ENCODE data around the gene TCP11L1.
A peak's percentile ranks its signal among the peaks of the same experiment; 100 is the strongest.
"Not testable (repeated sequence)": the region's sequence is repeated elsewhere in the genome, so short reads cannot be mapped to it uniquely, and the experiment has no call there.

The TCP11L1 gene

GRCh38 chr11:33068611-33069340, 29.4 kb downstream of the TCP11L1 start:
- Mint-ChIP-seq H3K4me1 (ENCODE audit: low read depth) (peaks cover 19% of the 10 kb centered on the region), H3K4me3 (no peak overlapping the region), H3K9me3 (no peaks in the 10 kb centered on the region), H3K27ac (no peak overlapping the region), H3K27me3 (no peaks in the 10 kb centered on the region), H3K36me3 (ENCODE audit: low read depth) (peaks cover 49% of the 10 kb centered on the region)

GRCh38 chr11:33072465-33072864, 33.1 kb downstream of the TCP11L1 start:
- H3K4me1 Mint-ChIP-seq (ENCODE audit: low read depth) = no peaks in the 10 kb centered on the region
- H3K27me3 Mint-ChIP-seq = no peaks in the 10 kb centered on the region
- no peaks in the 10 kb centered on the region for H3K9me3 Mint-ChIP-seq
- H3K36me3 Mint-ChIP-seq (ENCODE audit: low read depth) = peaks cover 59% of the 10 kb centered on the region
- no peak overlapping the region for H3K27ac Mint-ChIP-seq
- no peak overlapping the region for H3K4me3 Mint-ChIP-seq

GRCh38 chr11:33083918-33084317, 44.5 kb downstream of the TCP11L1 start:
- H3K36me3 Mint-ChIP-seq (ENCODE audit: low read depth) = peaks cover 50% of the 10 kb centered on the region
- H3K4me3 Mint-ChIP-seq = no peak overlapping the region
- no peaks in the 10 kb centered on the region for H3K4me1 Mint-ChIP-seq (ENCODE audit: low read depth)
- no peaks in the 10 kb centered on the region for H3K9me3 Mint-ChIP-seq
- H3K27me3 Mint-ChIP-seq = no peaks in the 10 kb centered on the region
- H3K27ac Mint-ChIP-seq = no peak overlapping the region

- Mint-ChIP-seq H3K4me3 (no peak overlapping the region), H3K27ac (peak overlapping the region; percentile 4), H3K9me3 (no peaks in the 10 kb centered on the region), H3K4me1 (ENCODE audit: low read depth) (no peaks in the 10 kb centered on the region), H3K27me3 (no peaks in the 10 kb centered on the region), H3K36me3 (ENCODE audit: low read depth) (peaks cover 59% of the 10 kb centered on the region)
These were observed 46.6 kb downstream of the TCP11L1 start for GRCh38 chr11:33086017-33086416.

GRCh38 chr11:33089776-33090175, 50.4 kb downstream of the TCP11L1 start:
- peaks cover 58% of the 10 kb centered on the region for H3K36me3 Mint-ChIP-seq (ENCODE audit: low read depth)
- H3K9me3 Mint-ChIP-seq = no peaks in the 10 kb centered on the region
- no peaks in the 10 kb centered on the region for H3K27me3 Mint-ChIP-seq
- H3K4me1 Mint-ChIP-seq (ENCODE audit: low read depth) = no peaks in the 10 kb centered on the region
- no peak overlapping the region for H3K27ac Mint-ChIP-seq
- no peak overlapping the region for H3K4me3 Mint-ChIP-seq

- Mint-ChIP-seq H3K27me3 (no peaks in the 10 kb centered on the region), H3K4me1 (ENCODE audit: low read depth) (no peaks in the 10 kb centered on the region), H3K9me3 (no peaks in the 10 kb centered on the region), H3K27ac (no peak overlapping the region), H3K4me3 (no peak overlapping the region), H3K36me3 (ENCODE audit: low read depth) (peaks cover 57% of the 10 kb centered on the region)
These were observed 54.8 kb downstream of the TCP11L1 start for GRCh38 chr11:33094157-33094556.

- Mint-ChIP-seq H3K27me3 (no peaks in the 10 kb centered on the region), H3K4me1 (ENCODE audit: low read depth) (no peaks in the 10 kb centered on the region)
These were observed 64.5 kb downstream of the TCP11L1 start for GRCh38 chr11:33103836-33104235.

GRCh38 chr11:33109294-33109895, 70.0 kb downstream of the TCP11L1 start:
- H3K27ac Mint-ChIP-seq = no peak overlapping the region
- no peaks in the 10 kb centered on the region for H3K27me3 Mint-ChIP-seq
- H3K4me1 Mint-ChIP-seq (ENCODE audit: low read depth) = no peaks in the 10 kb centered on the region
- H3K9me3 Mint-ChIP-seq = no peaks in the 10 kb centered on the region
- peaks cover 24% of the 10 kb centered on the region for H3K36me3 Mint-ChIP-seq (ENCODE audit: low read depth)
- H3K4me3 Mint-ChIP-seq = no peak overlapping the region

More at GRCh38 chr11:33103836-33104235, 64.5 kb downstream of the TCP11L1 start:
- Mint-ChIP-seq H3K4me3 (no peak overlapping the region), H3K27ac (no peak overlapping the region), H3K36me3 (ENCODE audit: low read depth) (peaks cover 60% of the 10 kb centered on the region), H3K9me3 (no peaks in the 10 kb centered on the region)

- peaks cover 23% of the 10 kb centered on the region for H3K36me3 Mint-ChIP-seq (ENCODE audit: low read depth)
- H3K4me1 Mint-ChIP-seq (ENCODE audit: low read depth) = no peaks in the 10 kb centered on the region
- H3K9me3 Mint-ChIP-seq = no peaks in the 10 kb centered on the region
- H3K27me3 Mint-ChIP-seq = no peaks in the 10 kb centered on the region
- no peak overlapping the region for H3K4me3 Mint-ChIP-seq
- H3K27ac Mint-ChIP-seq = no peak overlapping the region
These were observed 70.7 kb downstream of the TCP11L1 start for GRCh38 chr11:33110083-33110482.

- Mint-ChIP-seq H3K4me3 (no peak overlapping the region), H3K27ac (no peak overlapping the region), H3K36me3 (ENCODE audit: low read depth) (peaks cover 4% of the 10 kb centered on the region), H3K4me1 (ENCODE audit: low read depth) (no peaks in the 10 kb centered on the region), H3K9me3 (no peaks in the 10 kb centered on the region), H3K27me3 (no peaks in the 10 kb centered on the region)
These were observed 77.2 kb downstream of the TCP11L1 start for GRCh38 chr11:33116535-33116934.

- H3K27me3 Mint-ChIP-seq, H3K27ac Mint-ChIP-seq, H3K9me3 Mint-ChIP-seq, H3K4me3 Mint-ChIP-seq: not testable (repeated sequence)
- Mint-ChIP-seq H3K4me1 (ENCODE audit: low read depth) (peaks cover 15% of the 10 kb centered on the region), H3K36me3 (ENCODE audit: low read depth) (peaks cover 14% of the 10 kb centered on the region)
These were observed 83.3 kb downstream of the TCP11L1 start for GRCh38 chr11:33122696-33123095.

Measured in stimulated activated naive CD8-positive, alpha-beta T cell treated with anti-CD3 and anti-CD28 coated beads, Interleukin-15, Interleukin-2, amounts not matched to agents 100 ng/mL and 50 ng/mL, for 24 hours (primary cell).